Body of pancreas (tissue), 4 donors: ENCODE results near the gene C20orf141.

ENCODE experiments used
- CTCF ChIP-seq, 7 experiments: fragments of 450-650 bp in 4 of 7; fragments of 200-600 bp in 3 of 7; sonication (generic) in 3 of 7; IDR thresholded peaks; one replicate each; pipeline ENCODE4 v1.5.1; 2016 to 2019; ENCODE audit warnings: antibody characterized with exemption in 7 of 7
- POLR2A ChIP-seq, 3 donors: fragments of 450-650 bp; IDR thresholded peaks; one replicate each; pipeline ENCODE4 v1.6.1; 2016; ENCODE audit warnings: antibody characterized with exemption in 3 of 3, mild to moderate bottlenecking in 2 of 3

GRCh38 chr20:2794202-2794748, 20.5 kb upstream of the C20orf141 start:
- TF ChIP-seq CTCF (IDR thresholded peaks at IDR 0.05) (no peak), POLR2A (IDR thresholded peaks at IDR 0.05) (no peak)
